Peyer's patch (tissue), 4 donors: Measurements from ENCODE around the gene TKFC. TPM values are rescaled to one million over a fixed set of nuclear protein-coding genes. Genes with fewer than 3 reads are reported as not detected.

ENCODE experiments used
- DNase-seq, 3 donors: peaks; one replicate each; pipeline ENCODE4 v3.0.0-alpha.2; 2017 to 2019
- H3K27ac ChIP-seq, 4 donors: fragments of 200-600 bp; sonication (generic); one replicate each; pipeline ENCODE4 v1.5.1; 2016 to 2019
- H3K27me3 ChIP-seq, 2 donors: fragments of 200-600 bp; sonication (generic); one replicate each; pipeline ENCODE4 v1.5.1; 2019
- H3K36me3 ChIP-seq, 3 donors: fragments of 200-600 bp; sonication (generic); one replicate each; pipeline ENCODE4 v1.5.1; 2016 to 2019
- H3K4me1 ChIP-seq, 4 donors: fragments of 200-600 bp; sonication (generic); one replicate each; pipeline ENCODE4 v1.5.1; 2016 to 2019
- H3K4me3 ChIP-seq, 4 donors: fragments of 200-600 bp; sonication (generic); 1 replicate in 3 of 4; 2 replicates in 1 of 4; pipeline ENCODE4 v1.5.1; 2016 to 2019; ENCODE audit warnings: mild to moderate bottlenecking in 1 of 4
- H3K9me3 ChIP-seq, 4 donors: fragments of 200-600 bp; sonication (generic); one replicate each; pipeline ENCODE4 v1.5.1; 2016 to 2019; ENCODE audit warnings: mild to moderate bottlenecking in 1 of 4
- CTCF ChIP-seq, 6 experiments: fragments of 450-650 bp in 4 of 6; fragments of 200-600 bp in 2 of 6; sonication (generic) in 1 of 6; IDR thresholded peaks; one replicate each; pipeline ENCODE4 v1.5.1; 2017 to 2019; ENCODE audit warnings: antibody characterized with exemption in 6 of 6, mild to moderate bottlenecking in 3 of 6, moderate library complexity in 1 of 6
- POLR2A ChIP-seq, 2 donors: fragments of 450-650 bp; IDR thresholded peaks; one replicate each; pipeline ENCODE4 v1.5.1; 2017; ENCODE audit warnings: antibody characterized with exemption in 2 of 2, mild to moderate bottlenecking in 2 of 2, moderate library complexity in 2 of 2
- total RNA-seq, 4 donors: library from RNA; depleted of rRNA; stranded (reverse); fragments of >200 nt; gene quantifications; one replicate each; pipeline ENCODE4 v1.1.0, GENCODE V29; 2016

TKFC gene
- total RNA-seq, 4 donors from 2014 or later = 172 to 755 (median 689) TPM

DNA sequence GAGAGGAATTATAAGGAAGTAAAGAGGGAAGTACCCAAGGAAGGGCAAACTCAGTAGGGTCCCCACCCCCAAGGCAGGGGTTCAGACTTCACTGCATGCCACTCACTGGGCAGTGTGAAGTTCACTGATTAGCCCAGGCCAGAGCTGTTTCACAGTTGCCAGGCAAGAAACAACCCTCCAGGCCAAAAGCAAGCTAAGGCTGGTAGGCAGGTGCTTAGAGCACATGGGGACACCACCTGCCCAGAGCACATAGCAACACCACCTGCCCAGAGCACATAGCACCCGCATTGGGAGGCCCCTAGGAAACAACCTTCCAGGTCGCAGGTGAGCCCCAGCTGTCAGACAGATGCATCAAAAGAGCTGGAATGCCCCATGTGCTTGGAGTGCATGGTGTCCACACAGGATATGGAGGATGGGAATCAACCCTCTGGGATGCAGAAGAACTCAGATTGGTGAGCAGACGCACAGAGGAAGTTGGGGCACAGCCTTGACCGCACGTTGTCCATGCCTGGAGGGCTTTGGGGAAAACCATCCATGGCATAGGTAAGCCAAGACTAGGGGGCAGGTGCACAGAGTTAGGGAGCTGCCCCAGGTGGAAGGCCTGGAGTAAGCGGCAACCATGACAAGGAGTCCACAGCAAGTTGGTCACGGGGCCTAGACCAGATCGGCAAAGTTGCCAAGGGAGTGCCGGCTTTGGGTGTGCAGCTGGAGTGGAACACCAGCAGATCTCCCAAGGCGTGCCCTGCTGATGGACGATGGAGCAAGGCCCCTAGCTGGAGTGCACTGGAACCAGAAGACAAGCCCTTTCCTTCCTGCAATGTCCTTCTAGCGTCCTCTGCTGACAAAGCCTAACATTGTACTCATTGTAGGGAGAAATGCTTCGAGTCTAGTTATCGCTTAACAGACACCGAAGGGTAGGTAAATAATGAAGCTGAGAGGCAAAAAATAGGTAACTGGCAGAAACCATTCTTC, 51.5 kb downstream of the TKFC start:
- peak in 3 of 6 experiments; percentile 20 to 40 (median 38) for TF ChIP-seq CTCF (IDR thresholded peaks at IDR 0.05)
- TF ChIP-seq POLR2A (IDR thresholded peaks at IDR 0.05) = no peak
- peak overlapping the region in 1 of 4 donors; percentile 17 for H3K27ac ChIP-seq
- no peaks in the 10 kb centered on the region for H3K9me3 ChIP-seq
- DNase-seq = no peak
- no peaks in the 10 kb centered on the region for H3K27me3 ChIP-seq
- H3K4me3 ChIP-seq = no peak overlapping the region
- no peaks in the 10 kb centered on the region for H3K36me3 ChIP-seq
- peaks cover 0 to 16% (median 0%) of the 10 kb centered on the region in 4 donors for H3K4me1 ChIP-seq

GRCh38 chr11:61390161-61390560, 57.1 kb downstream of the TKFC start:
- Histone ChIP-seq H3K4me3 (no peak overlapping the region), H3K36me3 (peaks cover 0 to 13% (median 0%) of the 10 kb centered on the region in 3 donors), H3K9me3 (no peaks in the 10 kb centered on the region), H3K27ac (no peak overlapping the region), H3K4me1 (peaks cover 0 to 9% (median 3%) of the 10 kb centered on the region in 4 donors), H3K27me3 (no peaks in the 10 kb centered on the region)
- TF ChIP-seq CTCF (IDR thresholded peaks at IDR 0.05) (no peak), POLR2A (IDR thresholded peaks at IDR 0.05) (no peak)
- no peak for DNase-seq

DNA sequence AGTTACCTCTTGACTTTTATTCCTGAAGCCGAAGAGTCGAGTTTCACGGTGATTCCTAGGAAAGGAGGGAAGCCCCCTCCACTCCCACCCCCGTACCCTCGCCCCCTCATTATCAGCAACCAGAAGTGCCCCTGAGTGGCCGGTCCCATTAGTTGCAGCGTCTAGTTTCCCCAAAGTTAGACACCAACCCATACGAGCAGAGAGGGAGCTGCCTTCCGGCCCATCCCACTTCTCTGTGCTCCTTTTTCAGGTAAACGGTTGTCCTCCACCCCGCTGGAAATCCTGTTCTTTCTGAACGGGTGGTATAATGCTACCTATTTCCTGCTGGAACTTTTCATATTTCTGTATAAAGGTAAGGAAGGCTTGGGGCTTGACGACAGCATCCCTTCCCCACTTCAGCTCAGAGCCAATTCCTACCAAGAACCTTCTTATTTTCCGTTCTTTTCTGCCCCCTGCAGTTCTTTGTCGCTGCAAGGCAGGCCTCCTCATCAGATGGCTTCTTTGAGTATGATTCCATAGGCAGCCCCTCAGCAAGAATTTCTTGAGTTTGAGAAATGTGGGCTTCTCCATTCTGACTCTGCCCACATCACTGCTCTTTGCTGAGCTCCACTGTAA, 60.1 kb downstream of the TKFC start:
- Histone ChIP-seq H3K9me3 (no peaks in the 10 kb centered on the region), H3K4me3 (peak overlapping the region; percentile 56 to 84 (median 66)), H3K4me1 (peaks cover 0 to 9% (median 3%) of the 10 kb centered on the region in 4 donors), H3K27ac (peak overlapping the region; percentile 78 to 90 (median 83)), H3K27me3 (no peaks in the 10 kb centered on the region), H3K36me3 (peaks cover 0 to 34% (median 0%) of the 10 kb centered on the region in 3 donors)
- no peak for TF ChIP-seq CTCF (IDR thresholded peaks at IDR 0.05)
- no peak for TF ChIP-seq POLR2A (IDR thresholded peaks at IDR 0.05)
- peak in 1 of 3 donors; percentile 28 for DNase-seq

Other genes with a start within 250 kb of the TKFC start
- gene CD5, start 230.7 kb upstream of the TKFC start, total RNA-seq = 1 to 10 TPM; 1.5 to 8.3 (median 3.7) TPM
- 10 to 100 TPM; 28.9 to 56.9 (median 40.3) TPM for gene VPS37C, start 171.8 kb upstream of the TKFC start, total RNA-seq
- gene PGA3, start 129.7 kb upstream of the TKFC start, total RNA-seq = not detected
- not detected for gene PGA4, start 110.9 kb upstream of the TKFC start, total RNA-seq
- not detected for gene PGA5, start 92.1 kb upstream of the TKFC start, total RNA-seq
- gene VWCE, start 37.9 kb upstream of the TKFC start, total RNA-seq = 1 to 10 TPM in 1 of 4 donors, under 1 TPM in 1, not detected in 2; 0.85 to 1.2 TPM
- 100 to 1,000 TPM in 3 of 4 donors, 10 to 100 TPM in 1; 76.7 to 168 (median 136) TPM for gene DDB1, start 123 bp upstream of the TKFC start, total RNA-seq
- gene CYB561A3, start 28.7 kb downstream of the TKFC start, total RNA-seq = 100 to 1,000 TPM in 1 of 4 donors, 10 to 100 TPM in 3; 75.9 to 112 (median 87.4) TPM
- gene TMEM138, start 29.1 kb downstream of the TKFC start, total RNA-seq = 10 to 100 TPM; 44.7 to 63.5 (median 48.1) TPM
- gene TMEM216, start 59.4 kb downstream of the TKFC start, total RNA-seq = 10 to 100 TPM in 2 of 4 donors, 1 to 10 TPM in 2; 4.1 to 10.5 (median 8.3) TPM
- gene CPSF7, start 96.7 kb downstream of the TKFC start, total RNA-seq = 100 to 1,000 TPM in 1 of 4 donors, 10 to 100 TPM in 3; 45.9 to 125 (median 79.9) TPM
- gene SDHAF2, start 96.9 kb downstream of the TKFC start, total RNA-seq = 10 to 100 TPM; 54.5 to 92.4 (median 70.5) TPM
- 1 to 10 TPM in 1 of 4 donors, under 1 TPM in 1, not detected in 2; 0.35 to 2.5 TPM for gene LRRC10B, start 175.5 kb downstream of the TKFC start, total RNA-seq
- 10 to 100 TPM in 3 of 4 donors, 1 to 10 TPM in 1; 5.8 to 18.2 (median 12.2) TPM for gene SYT7, start 247.8 kb downstream of the TKFC start, total RNA-seq